GM19239 (cell line): ENCODE results near the gene PMS2.
"Not testable (repeated sequence)": the region's sequence is repeated elsewhere in the genome, so short reads cannot be mapped to it uniquely, and the experiment has no call there.

Experiments used
- DNase-seq: peaks from one replicate; pipeline ENCODE4 v3.0.0; 2011; ENCODE audit warnings: low spot score; ENCODE audit not compliant: insufficient read length
- FAIRE-seq: peaks from 2 replicates; lab custom pipeline; 2011; peaks lifted over from hg19 to GRCh38; lab: Jason Lieb, UNC

The PMS2 gene

GRCh38 chr7:5930290-5930689 is 78.6 kb downstream of the PMS2 start:
- DNase-seq, FAIRE-seq: not testable (repeated sequence)

DNA sequence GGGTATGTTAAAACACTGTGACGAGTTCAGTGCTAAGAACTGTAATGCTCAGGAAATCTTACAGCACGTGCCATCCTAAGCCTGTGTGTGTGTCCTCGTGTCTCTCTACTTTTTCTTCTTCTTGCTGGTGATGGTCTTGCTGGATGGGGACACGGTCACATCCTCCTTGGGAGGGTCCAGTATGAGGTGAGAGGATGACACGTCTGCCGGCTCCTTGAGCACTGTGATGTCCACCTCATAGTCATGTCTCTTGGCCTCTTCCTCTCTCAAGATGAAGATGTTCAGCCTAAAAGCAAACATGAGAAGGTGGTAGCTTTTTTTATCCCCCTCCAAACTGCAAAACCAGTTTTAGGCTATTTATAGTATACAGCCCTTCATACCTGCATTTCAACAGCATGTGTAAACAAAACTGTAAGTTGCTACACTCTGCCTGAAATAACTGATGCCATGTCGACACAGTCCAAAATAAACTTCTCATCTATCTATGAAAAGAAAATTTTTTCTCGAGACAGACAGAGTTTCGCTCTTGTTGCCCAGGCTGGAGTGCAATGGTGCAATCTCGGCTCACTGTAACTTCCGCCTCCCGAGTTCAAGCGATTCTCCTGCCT is 82.5 kb downstream of the PMS2 start:
- not testable (repeated sequence) for FAIRE-seq, DNase-seq

GRCh38 chr7:5924630-5925029 is 84.2 kb downstream of the PMS2 start:
- not testable (repeated sequence) for FAIRE-seq, DNase-seq

GRCh38 chr7:5924180-5924579 is 84.7 kb downstream of the PMS2 start:
- not testable (repeated sequence) for FAIRE-seq

More at GRCh38 chr7:5924180-5924579, 84.7 kb downstream of the PMS2 start:
- DNase-seq: not testable (repeated sequence)
